ENCODE measurements around the gene TMEM91.

The TMEM91 gene

DNA sequence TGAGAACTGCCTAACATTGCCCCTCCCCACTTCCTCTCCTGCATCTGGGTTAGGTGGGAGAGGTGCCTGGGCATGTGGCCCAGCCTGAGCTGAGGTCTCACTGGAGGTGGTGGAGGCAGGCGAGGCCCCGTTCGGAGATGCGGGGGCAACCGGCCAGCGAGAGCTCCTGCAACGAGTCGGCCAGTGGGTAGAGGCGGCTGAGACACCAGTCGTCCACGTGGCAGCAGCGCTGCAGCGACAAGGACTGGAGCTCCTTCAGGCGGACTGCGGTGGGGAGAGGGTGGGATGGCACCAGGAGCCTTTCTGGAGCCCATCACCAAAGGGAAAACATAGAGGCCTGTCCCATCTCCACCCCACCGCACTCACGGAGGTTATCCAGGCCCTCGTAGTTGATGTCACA, 56.8 kb downstream of the TMEM91 start:
- DNase-seq (ENCODE audit: low spot score) = no peak

Data from LoVo (cell line).